GM12878 (cell line): ENCODE measurements around the gene LEKR1. TPM values are rescaled to one million over a fixed set of nuclear protein-coding genes. Genes with fewer than 3 reads are reported as not detected.

ENCODE experiments used
- ATF2 ChIP-seq: IDR thresholded peaks from 2 replicates; pipeline ENCODE4 v1.6.1; 2012; ENCODE audit warnings: low read length, inconsistent platforms
- CBX5 ChIP-seq: sonication (generic); IDR thresholded peaks from 2 replicates; pipeline ENCODE4 v1.6.1; 2016; ENCODE audit warnings: low read depth, moderate library complexity, mild to moderate bottlenecking, inconsistent platforms
- CHD2 ChIP-seq: IDR thresholded peaks from 2 replicates; pipeline ENCODE4 v1.6.1; 2011; ENCODE audit warnings: low read depth, low read length, improper control_type of control experiment, borderline replicate concordance
- CREB1 ChIP-seq: IDR thresholded peaks from 2 replicates; pipeline ENCODE4 v1.6.1; 2012; ENCODE audit warnings: low read depth, mild to moderate bottlenecking, inconsistent platforms
- DPF2 ChIP-seq: fragments of 450-650 bp; IDR thresholded peaks from 2 replicates; pipeline ENCODE4 v1.6.1; 2017; ENCODE audit warnings: mild to moderate bottlenecking
- FOXK2 ChIP-seq: fragments of 450-650 bp; IDR thresholded peaks from 2 replicates; pipeline ENCODE4 v1.6.1; 2017; ENCODE audit warnings: mild to moderate bottlenecking, moderate library complexity
- HDAC6 ChIP-seq: fragments of 200-600 bp; sonication (generic); IDR thresholded peaks from one replicate; pipeline ENCODE4 v1.8.0; 2017; ENCODE audit warnings: antibody characterized with exemption; ENCODE audit not compliant: unreplicated experiment
- KDM1A ChIP-seq: fragments of 200-600 bp; sonication (generic); IDR thresholded peaks from 2 replicates; pipeline ENCODE4 v1.6.1; 2016; ENCODE audit warnings: borderline replicate concordance
- MEF2B ChIP-seq: fragments of 450-650 bp; IDR thresholded peaks from 2 replicates; pipeline ENCODE4 v1.6.1; 2018; ENCODE audit warnings: mild to moderate bottlenecking, moderate library complexity; ENCODE audit not compliant: partially characterized antibody, poor library complexity, severe bottlenecking
- NR2F1 ChIP-seq: fragments of 450-650 bp; conservative IDR thresholded peaks from 2 replicates; pipeline ENCODE4 v1.6.1; 2017; ENCODE audit warnings: mild to moderate bottlenecking
- RELB ChIP-seq: fragments of 450-650 bp; IDR thresholded peaks from 2 replicates; pipeline ENCODE4 v1.6.1; 2017; ENCODE audit warnings: low read depth, mild to moderate bottlenecking, moderate library complexity
- RUNX3 ChIP-seq: IDR thresholded peaks from 2 replicates; pipeline ENCODE4 v1.6.1; 2012; ENCODE audit warnings: low read length, inconsistent platforms
- SREBF1 ChIP-seq: IDR thresholded peaks from 2 replicates; pipeline ENCODE4 v1.6.1; 2012; ENCODE audit warnings: mild to moderate bottlenecking, low read length
- ZBTB4 ChIP-seq: fragments of 450-650 bp; formaldehyde crosslinking; IDR thresholded peaks from 2 replicates; pipeline ENCODE4 v1.4.0; 2022; ENCODE audit warnings: mild to moderate bottlenecking, moderate library complexity
- polyA plus RNA-seq, 11 experiments: library from polyadenylated mRNA; depleted of rRNA in 4 of 11; unstranded in 6 of 11; stranded (reverse) in 5 of 11; fragments of >200 nt; fragmentation: Nextera tagmentation in 4 of 11; fragmentation: Illumina TruSeq in 1 of 11; extraction: Ambion mirVana in 4 of 11; extraction: Trizol in 1 of 11; gene quantifications; 1 replicate in 1 of 11; 2 replicates in 10 of 11; pipeline versions ENCODE4 v1.2.1 to v1.2.3, GENCODE V29; 2011 to 2016; ENCODE audit warnings: inconsistent platforms in 2 of 11, missing spikeins in 2 of 11, low read depth in 1 of 11
- total RNA-seq, 4 experiments: library from RNA; depleted of rRNA in 3 of 4; stranded (reverse); fragments of >200 nt in 3 of 4; fragmentation: Illumina TruSeq in 1 of 4; extraction: Trizol in 1 of 4; gene quantifications; 2 replicates each; pipeline versions ENCODE4 v1.2.1 to v1.2.3, GENCODE V29; 2013 to 2021

Gene LEKR1
- total and polyA plus RNA-seq, 10 of the 15 experiments (the other 5 are each of a cell fraction or from before 2014, with no cell fraction given) = 0.48 to 3.2 (median 1.3) TPM

- TF ChIP-seq ATF2 = peak; percentile 79
- TF ChIP-seq CBX5 = no peak
- 0 out of 2 replicates have a peak, but pooled peaks have one; percentile 16 for TF ChIP-seq NR2F1
- TF ChIP-seq RELB = no peak
- TF ChIP-seq DPF2 = 0 out of 2 replicates have a peak, but pooled peaks have one; percentile 30
- TF ChIP-seq SREBF1 = no peak
- peak; percentile 59; the same call in 1 of the 2 replicates for TF ChIP-seq CREB1
- TF ChIP-seq FOXK2 = no peak
- TF ChIP-seq CHD2 = no peak
- TF ChIP-seq ZBTB4 (CRISPR knock-in tag) = 0 out of 2 replicates have a peak, but pooled peaks have one; percentile 12
- no peak for TF ChIP-seq HDAC6
- peak; percentile 17 for TF ChIP-seq MEF2B
- peak; percentile 71 for TF ChIP-seq RUNX3
- TF ChIP-seq KDM1A = no peak
Observed at GRCh38 chr3:156812521-156813335, 13.4 kb upstream of the LEKR1 start (continued).
